AG04450 (cell line): ENCODE measurements around the gene CNIH1. TPM values are rescaled to one million over a fixed set of nuclear protein-coding genes. Genes with fewer than 3 reads are reported as not detected.
"Not testable (repeated sequence)": the region's sequence is repeated elsewhere in the genome, so short reads cannot be mapped to it uniquely, and the experiment has no call there.

Experiments used
- CTCF ChIA-PET: fragments of 300-600, 350-600 bp; formaldehyde crosslinking; extraction: SDS; loops from one replicate; lab custom pipeline; 2022; ENCODE audit warnings: antibody characterized with exemption, inconsistent platforms; lab: Charles Lee
- POLR2A ChIA-PET: fragments of 350-600 bp; formaldehyde crosslinking; extraction: SDS; loops from one replicate; lab custom pipeline; 2021; ENCODE audit warnings: antibody characterized with exemption, inconsistent platforms; lab: Yijun Ruan, JAX
- DNase-seq: peaks from one replicate; pipeline ENCODE4 v3.0.0-alpha.2; 2011; ENCODE audit warnings: low read depth, low spot score
- H3K27ac ChIP-seq: one replicate; pipeline ENCODE4 v1.5.1; 2012; ENCODE audit warnings: low read depth, low read length, control low read depth
- H3K27me3 ChIP-seq: one replicate; pipeline ENCODE4 v1.6.0; 2012; ENCODE audit warnings: low read length; ENCODE audit not compliant: control insufficient read depth, insufficient read depth
- H3K4me3 ChIP-seq: 2 replicates; pipeline ENCODE4 v1.5.1; 2011; ENCODE audit warnings: mild to moderate bottlenecking, low read depth, low read length, control low read depth
- H3K9me3 ChIP-seq: 2 replicates; pipeline ENCODE4 v1.5.1; 2012; ENCODE audit warnings: low read length; ENCODE audit not compliant: control insufficient read depth, insufficient read depth
- polyA plus RNA-seq: library from polyadenylated mRNA; depleted of rRNA; stranded (reverse); fragments of >200 nt; gene quantifications from 2 replicates; pipeline ENCODE4 v1.2.3, GENCODE V29; 2011
- TF ChIP-seq, protein P1 (sequence below): IDR thresholded peaks from 2 replicates; pipeline ENCODE4 v1.5.1; 2011; ENCODE audit warnings: low read depth, low read length, control low read depth, inconsistent platforms

CNIH1 gene
- polyA plus RNA-seq, 1 experiment: 254 TPM

DNA sequence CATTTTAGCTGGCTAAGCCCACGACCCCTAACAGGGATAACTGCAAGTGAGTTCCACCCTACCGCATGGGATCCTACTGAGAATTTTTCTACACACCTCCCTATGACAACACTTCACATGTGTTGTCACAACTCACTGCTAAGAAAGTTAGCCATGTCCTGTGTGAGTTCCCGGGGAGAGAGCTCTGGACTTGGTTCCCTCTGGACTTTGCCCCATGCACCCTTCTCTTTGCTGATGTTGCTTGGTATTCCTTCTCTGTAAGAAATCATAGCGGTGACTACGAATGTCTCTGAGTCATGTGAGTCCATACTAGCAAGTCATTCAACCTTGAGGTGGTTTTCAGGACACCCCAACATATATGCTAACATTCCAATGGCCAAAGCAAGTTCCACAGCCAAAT lies 53.8 kb downstream of the CNIH1 start:
- CTCF ChIA-PET: interaction anchor here (1.3 to 1.5 kb wide), 2 partner anchors 10 to 212 kb away, joined by 3 to 6 read pairs; partner anchors contain the start of gene CDKN3
- Histone ChIP-seq H3K4me3 (no peak overlapping the region), H3K27ac (no peak overlapping the region), H3K9me3 (no peaks in the 10 kb centered on the region), H3K27me3 (peaks cover 11% of the 10 kb centered on the region)
- POLR2A ChIA-PET: no interaction called here
- no peak for DNase-seq
- TF ChIP-seq, protein P1, sequence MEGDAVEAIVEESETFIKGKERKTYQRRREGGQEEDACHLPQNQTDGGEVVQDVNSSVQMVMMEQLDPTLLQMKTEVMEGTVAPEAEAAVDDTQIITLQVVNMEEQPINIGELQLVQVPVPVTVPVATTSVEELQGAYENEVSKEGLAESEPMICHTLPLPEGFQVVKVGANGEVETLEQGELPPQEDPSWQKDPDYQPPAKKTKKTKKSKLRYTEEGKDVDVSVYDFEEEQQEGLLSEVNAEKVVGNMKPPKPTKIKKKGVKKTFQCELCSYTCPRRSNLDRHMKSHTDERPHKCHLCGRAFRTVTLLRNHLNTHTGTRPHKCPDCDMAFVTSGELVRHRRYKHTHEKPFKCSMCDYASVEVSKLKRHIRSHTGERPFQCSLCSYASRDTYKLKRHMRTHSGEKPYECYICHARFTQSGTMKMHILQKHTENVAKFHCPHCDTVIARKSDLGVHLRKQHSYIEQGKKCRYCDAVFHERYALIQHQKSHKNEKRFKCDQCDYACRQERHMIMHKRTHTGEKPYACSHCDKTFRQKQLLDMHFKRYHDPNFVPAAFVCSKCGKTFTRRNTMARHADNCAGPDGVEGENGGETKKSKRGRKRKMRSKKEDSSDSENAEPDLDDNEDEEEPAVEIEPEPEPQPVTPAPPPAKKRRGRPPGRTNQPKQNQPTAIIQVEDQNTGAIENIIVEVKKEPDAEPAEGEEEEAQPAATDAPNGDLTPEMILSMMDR: no peak

- no peak overlapping the region for H3K27ac ChIP-seq
- no peaks in the 10 kb centered on the region for H3K9me3 ChIP-seq
- peaks cover 11% of the 10 kb centered on the region for H3K27me3 ChIP-seq
- ChIA-PET POLR2A (no interaction called here), CTCF (interaction anchor here (0.6 kb wide), 1 partner anchor 104 kb away, joined by 7 read pairs; the partner anchor contains the start of gene GMFB)
- no peak overlapping the region for H3K4me3 ChIP-seq
- TF ChIP-seq, protein P1: no peak
- DNase-seq: no peak
Observed at GRCh38 chr14:54385556-54385955, 55.6 kb downstream of the CNIH1 start.

GRCh38 chr14:54383835-54384234 lies 57.3 kb downstream of the CNIH1 start:
- Histone ChIP-seq H3K4me3 (no peak overlapping the region), H3K27me3 (peaks cover 11% of the 10 kb centered on the region), H3K27ac (no peak overlapping the region), H3K9me3 (no peaks in the 10 kb centered on the region)
- POLR2A ChIA-PET: no interaction called here
- TF ChIP-seq, protein P1: no peak
- CTCF ChIA-PET: no interaction called here
- no peak for DNase-seq

DNA sequence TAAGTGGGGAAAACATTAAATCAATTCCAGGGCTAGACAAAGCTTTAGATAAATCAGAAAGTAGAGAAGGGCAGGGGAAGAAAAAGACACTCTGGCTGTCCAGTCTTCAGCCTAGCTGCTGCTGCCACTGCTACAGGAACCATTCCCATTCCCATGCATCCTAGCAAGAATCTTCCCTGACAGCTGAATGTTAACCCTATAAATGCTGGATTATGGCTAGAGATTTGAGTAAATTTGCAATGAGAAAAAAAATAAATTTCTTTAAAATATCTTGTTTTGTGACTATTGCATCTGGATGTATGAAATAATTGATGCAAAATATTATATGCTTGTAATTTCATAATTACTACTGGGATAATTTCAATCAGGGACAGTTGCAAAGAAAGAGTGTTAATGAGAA lies 59.4 kb downstream of the CNIH1 start:
- TF ChIP-seq, protein P1: no peak
- H3K9me3 ChIP-seq: no peaks in the 10 kb centered on the region
- POLR2A ChIA-PET: no interaction called here
- CTCF ChIA-PET: interaction anchor here (1.1 kb wide), 1 partner anchor 15 kb away, joined by 3 read pairs; the partner anchor contains the start of gene CDKN3
- peaks cover 20% of the 10 kb centered on the region for H3K27me3 ChIP-seq
- DNase-seq: no peak
- H3K4me3 ChIP-seq: no peak overlapping the region
- no peak overlapping the region for H3K27ac ChIP-seq

- CTCF ChIA-PET: interaction anchor here (1.8 kb wide), 1 partner anchor 32 kb away, joined by 4 read pairs; no protein-coding TSS in a partner anchor
- DNase-seq, POLR2A ChIA-PET, H3K4me3 ChIP-seq, H3K9me3 ChIP-seq, H3K27ac ChIP-seq: not testable (repeated sequence)
- peaks cover 14% of the 10 kb centered on the region for H3K27me3 ChIP-seq
Observed at GRCh38 chr14:54380558-54380957, 60.6 kb downstream of the CNIH1 start.

GRCh38 chr14:54378893-54379292 lies 62.3 kb downstream of the CNIH1 start:
- H3K9me3 ChIP-seq, H3K27ac ChIP-seq, CTCF ChIA-PET, POLR2A ChIA-PET, DNase-seq, H3K4me3 ChIP-seq: not testable (repeated sequence)
- H3K27me3 ChIP-seq: peaks cover 12% of the 10 kb centered on the region
